ENCODE results near the gene NAALADL2. TPM values are rescaled to one million over a fixed set of nuclear protein-coding genes. Genes with fewer than 3 reads are reported as not detected.

The NAALADL2 gene
- total RNA-seq, 1 donor from 2014 or later = 10.4 TPM

DNA sequence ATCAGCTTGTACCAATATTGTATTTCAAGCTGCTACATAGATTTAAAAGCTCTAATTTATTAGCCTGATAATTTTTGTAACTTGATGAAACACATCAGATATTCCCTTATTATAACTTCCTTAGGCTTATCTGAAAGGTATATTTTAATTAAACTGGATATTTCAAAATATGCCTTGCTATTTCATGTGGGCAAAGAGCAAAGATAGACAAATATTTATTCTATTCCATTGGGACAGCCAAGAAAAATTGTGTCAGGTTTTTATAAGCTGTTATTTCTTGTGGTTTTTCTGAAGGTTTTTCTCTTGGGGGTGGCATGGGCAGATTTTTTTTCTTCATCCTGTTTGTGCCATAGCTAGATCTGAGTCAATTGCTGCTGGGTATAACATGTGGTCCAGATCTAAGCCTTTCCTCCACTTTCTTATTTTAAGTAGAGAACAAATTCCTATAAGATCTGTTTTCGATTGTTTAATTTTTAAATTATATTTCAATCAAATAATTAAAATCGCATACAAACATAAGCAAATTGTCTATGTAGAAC lies 249.5 kb downstream of the NAALADL2 start:
- peaks cover 4% of the 10 kb centered on the region for H3K9me3 Mint-ChIP-seq (ENCODE audit: low read depth)
- no peak overlapping the region for H3K4me3 Mint-ChIP-seq (ENCODE audit: low read depth)
- H3K4me1 Mint-ChIP-seq (ENCODE audit: low read depth) = peaks cover 2% of the 10 kb centered on the region
- no peak overlapping the region for H3K27ac Mint-ChIP-seq
- TF ChIP-seq, protein P1, sequence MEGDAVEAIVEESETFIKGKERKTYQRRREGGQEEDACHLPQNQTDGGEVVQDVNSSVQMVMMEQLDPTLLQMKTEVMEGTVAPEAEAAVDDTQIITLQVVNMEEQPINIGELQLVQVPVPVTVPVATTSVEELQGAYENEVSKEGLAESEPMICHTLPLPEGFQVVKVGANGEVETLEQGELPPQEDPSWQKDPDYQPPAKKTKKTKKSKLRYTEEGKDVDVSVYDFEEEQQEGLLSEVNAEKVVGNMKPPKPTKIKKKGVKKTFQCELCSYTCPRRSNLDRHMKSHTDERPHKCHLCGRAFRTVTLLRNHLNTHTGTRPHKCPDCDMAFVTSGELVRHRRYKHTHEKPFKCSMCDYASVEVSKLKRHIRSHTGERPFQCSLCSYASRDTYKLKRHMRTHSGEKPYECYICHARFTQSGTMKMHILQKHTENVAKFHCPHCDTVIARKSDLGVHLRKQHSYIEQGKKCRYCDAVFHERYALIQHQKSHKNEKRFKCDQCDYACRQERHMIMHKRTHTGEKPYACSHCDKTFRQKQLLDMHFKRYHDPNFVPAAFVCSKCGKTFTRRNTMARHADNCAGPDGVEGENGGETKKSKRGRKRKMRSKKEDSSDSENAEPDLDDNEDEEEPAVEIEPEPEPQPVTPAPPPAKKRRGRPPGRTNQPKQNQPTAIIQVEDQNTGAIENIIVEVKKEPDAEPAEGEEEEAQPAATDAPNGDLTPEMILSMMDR (IDR thresholded peaks at IDR 0.05; ENCODE audit: unreplicated experiment) = no peak
- H3K27me3 Mint-ChIP-seq = no peaks in the 10 kb centered on the region
- no peak for DNase-seq (ENCODE audit: low spot score, unreplicated experiment)
- H3K36me3 Mint-ChIP-seq (ENCODE audit: insufficient read depth) = no peaks in the 10 kb centered on the region

DNA sequence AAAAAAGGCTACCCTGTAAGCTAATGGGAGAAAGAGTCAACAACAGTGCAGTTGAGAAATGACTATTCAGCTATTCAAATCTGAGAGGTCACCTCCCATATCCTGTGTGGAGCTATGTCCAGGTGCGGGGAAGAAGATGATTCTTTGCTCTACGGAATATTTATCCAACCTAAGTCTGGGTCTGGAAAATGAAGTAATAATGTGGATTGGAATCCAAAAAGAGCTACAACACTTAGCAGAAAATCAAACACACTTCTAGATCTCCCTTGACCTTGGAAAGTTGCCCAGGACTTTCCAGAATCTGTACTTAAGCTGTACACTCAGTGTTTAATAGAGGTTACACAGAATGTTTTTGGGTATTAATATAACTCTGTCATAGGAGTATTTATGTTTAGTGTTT lies 251.9 kb downstream of the NAALADL2 start:
- Mint-ChIP-seq H3K4me1 (ENCODE audit: low read depth) (no peaks in the 10 kb centered on the region), H3K27me3 (no peaks in the 10 kb centered on the region), H3K27ac (no peak overlapping the region), H3K36me3 (ENCODE audit: insufficient read depth) (no peaks in the 10 kb centered on the region), H3K4me3 (ENCODE audit: low read depth) (no peak overlapping the region), H3K9me3 (ENCODE audit: low read depth) (no peaks in the 10 kb centered on the region)
- no peak for DNase-seq (ENCODE audit: low spot score, unreplicated experiment)
- TF ChIP-seq, protein P1 (IDR thresholded peaks at IDR 0.05; ENCODE audit: unreplicated experiment) = no peak

DNA sequence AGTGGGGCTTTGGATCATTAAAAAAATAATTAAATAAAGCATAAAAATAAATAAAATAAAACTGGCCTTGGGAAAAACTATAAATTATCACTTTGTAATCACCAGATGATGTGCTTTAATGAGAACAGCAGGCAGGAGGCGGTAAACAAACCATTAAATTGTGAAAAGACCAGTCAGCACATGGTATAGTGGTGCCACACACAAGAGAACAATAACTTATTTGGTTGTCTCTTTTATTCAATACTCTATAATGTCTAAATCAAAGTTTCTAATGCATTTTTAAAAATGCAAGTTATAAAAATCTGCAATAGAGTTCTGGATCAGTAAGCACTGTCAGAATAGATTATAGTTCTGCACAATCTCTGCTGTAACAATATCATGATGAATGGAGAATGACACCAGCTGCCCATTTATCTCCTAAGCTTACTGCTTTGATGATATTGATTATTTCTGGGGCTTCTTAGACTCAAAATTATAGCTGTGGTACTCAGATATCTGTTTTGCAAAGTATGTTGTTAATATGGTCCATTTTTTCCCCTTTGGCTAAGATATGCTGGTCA lies 259.3 kb downstream of the NAALADL2 start:
- no peaks in the 10 kb centered on the region for H3K27me3 Mint-ChIP-seq
- TF ChIP-seq, protein P1 (IDR thresholded peaks at IDR 0.05; ENCODE audit: unreplicated experiment) = no peak
- H3K9me3 Mint-ChIP-seq (ENCODE audit: low read depth) = peaks cover 8% of the 10 kb centered on the region

DNA sequence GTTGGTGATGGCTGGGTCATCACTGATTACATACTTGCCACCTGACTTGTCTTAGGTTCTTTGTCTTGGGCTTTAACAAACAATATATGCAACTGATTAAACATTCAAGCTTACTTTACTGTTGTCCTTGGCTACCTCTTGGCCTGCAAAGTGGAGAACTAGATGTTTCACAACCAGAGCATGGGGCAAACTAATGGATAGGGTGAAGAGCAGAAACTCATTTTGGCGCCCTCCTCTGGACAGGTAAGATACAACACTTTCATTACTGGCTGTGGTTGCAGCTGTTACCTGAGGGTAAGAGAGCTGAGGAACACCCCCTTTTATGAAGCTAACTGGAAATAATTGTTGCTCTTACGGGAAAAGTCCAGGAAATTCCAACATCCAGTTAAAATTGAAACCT lies 262.1 kb downstream of the NAALADL2 start:
- TF ChIP-seq, protein P1 (IDR thresholded peaks at IDR 0.05; ENCODE audit: unreplicated experiment) = peak; percentile 39
- Mint-ChIP-seq H3K4me3 (ENCODE audit: low read depth) (no peak overlapping the region), H3K27me3 (no peaks in the 10 kb centered on the region), H3K9me3 (ENCODE audit: low read depth) (peaks cover 20% of the 10 kb centered on the region), H3K4me1 (ENCODE audit: low read depth) (no peaks in the 10 kb centered on the region), H3K27ac (no peak overlapping the region), H3K36me3 (ENCODE audit: insufficient read depth) (no peaks in the 10 kb centered on the region)
- DNase-seq (ENCODE audit: low spot score, unreplicated experiment) = no peak

More for the DNA sequence above, 259.3 kb downstream of the NAALADL2 start:
- no peak overlapping the region for H3K27ac Mint-ChIP-seq
- no peaks in the 10 kb centered on the region for H3K36me3 Mint-ChIP-seq (ENCODE audit: insufficient read depth)
- DNase-seq (ENCODE audit: low spot score, unreplicated experiment) = no peak
- no peaks in the 10 kb centered on the region for H3K4me1 Mint-ChIP-seq (ENCODE audit: low read depth)
- no peak overlapping the region for H3K4me3 Mint-ChIP-seq (ENCODE audit: low read depth)

DNA sequence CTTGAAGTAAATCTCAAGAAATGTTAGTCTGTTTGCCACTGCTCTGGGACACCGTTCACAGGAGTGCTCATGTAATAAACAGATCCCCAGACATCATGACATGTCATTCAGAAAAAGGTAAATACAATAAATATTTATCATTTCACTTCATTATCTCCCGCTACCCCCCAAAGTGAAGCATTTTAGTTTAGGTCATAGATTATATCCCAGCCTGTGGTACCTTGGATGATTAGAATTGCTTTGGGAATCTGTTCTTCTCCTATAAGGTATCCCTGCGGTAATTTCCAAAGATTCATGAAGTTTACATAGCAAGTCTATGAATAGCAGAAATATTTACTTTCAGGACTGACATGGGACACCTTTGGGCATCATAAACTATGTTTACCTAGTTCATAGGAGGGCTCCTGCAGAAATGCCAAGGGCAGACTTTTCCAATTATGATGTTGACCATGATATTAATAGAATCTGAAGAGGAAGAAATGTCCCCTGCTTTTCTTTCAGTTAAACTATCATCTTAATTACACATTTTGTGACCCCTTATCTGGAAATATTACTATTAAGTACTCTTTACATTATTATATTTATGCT lies 268.0 kb downstream of the NAALADL2 start:
- DNase-seq (ENCODE audit: low spot score, unreplicated experiment) = no peak
- peaks cover 16% of the 10 kb centered on the region for H3K9me3 Mint-ChIP-seq (ENCODE audit: low read depth)
- H3K4me3 Mint-ChIP-seq (ENCODE audit: low read depth) = no peak overlapping the region
- H3K27ac Mint-ChIP-seq = no peak overlapping the region
- H3K27me3 Mint-ChIP-seq = no peaks in the 10 kb centered on the region
- H3K36me3 Mint-ChIP-seq (ENCODE audit: insufficient read depth) = peaks cover 2% of the 10 kb centered on the region
- TF ChIP-seq, protein P1 (IDR thresholded peaks at IDR 0.05; ENCODE audit: unreplicated experiment) = no peak
- H3K4me1 Mint-ChIP-seq (ENCODE audit: low read depth) = no peaks in the 10 kb centered on the region
